ENCODE measurements around the gene ICAM1.

- TF ChIP-seq HDAC6 (IDR thresholded peaks at IDR 0.05; ENCODE audit: low read depth, low read length) (no peak), CTCF (IDR thresholded peaks at IDR 0.05; ENCODE audit: control extremely low read depth in 1 of 3, insufficient read depth in 1 of 3, low read depth in 1 of 3, low read length in 3 of 3) (no peak), BRCA1 (IDR thresholded peaks at IDR 0.05; ENCODE audit: low read depth, low read length) (no peak), MAFK (IDR thresholded peaks at IDR 0.05; ENCODE audit: low read depth, low read length) (no peak), EP300 (IDR thresholded peaks at IDR 0.05; ENCODE audit: borderline replicate concordance in 1 of 2, low read depth in 2 of 2, low read length in 2 of 2) (no peak), POLR2A (IDR thresholded peaks at IDR 0.05; ENCODE audit: control extremely low read depth in 1 of 2, low read depth in 2 of 2, low read length in 2 of 2) (no peak), JUND (IDR thresholded peaks at IDR 0.05; ENCODE audit: low read length) (no peak), GTF2F1 (IDR thresholded peaks at IDR 0.05; ENCODE audit: borderline replicate concordance, low read depth, low read length) (no peak), EZH2 (IDR thresholded peaks at IDR 0.05; ENCODE audit: low read depth, low read length, severe bottlenecking) (no peak), TAF1 (IDR thresholded peaks at IDR 0.05; ENCODE audit: low read depth, low read length) (no peak; the same call in 1 of the 2 replicates), USF2 (IDR thresholded peaks at IDR 0.05; ENCODE audit: low read length) (no peak), JUN (IDR thresholded peaks at IDR 0.05; ENCODE audit: low read depth, low read length) (no peak), CREB1 (IDR thresholded peaks at IDR 0.05) (no peak)
These were observed 25.1 kb downstream of the ICAM1 start for GRCh38 chr19:10295847-10296591.

All from H1 (cell line).